OCI-LY3 (cell line): Measurements from ENCODE around the gene TRIP10.

Experiments used
- H2AFZ ChIP-seq: fragments of 200-600, 300-600 bp; shearing (Covaris generic); 2 replicates; pipeline ENCODE4 v1.6.0; 2014; ENCODE audit warnings: antibody characterized with exemption, low read depth, low read length
- H3K27ac ChIP-seq: fragments of 200-600, 300-600 bp; sonication (generic); 2 replicates; pipeline ENCODE4 v1.5.1; 2014; ENCODE audit warnings: mild to moderate bottlenecking, low read length, moderate library complexity, mixed read lengths
- H3K27me3 ChIP-seq: fragments of 200-600, 300-600 bp; sonication (generic); 2 replicates; pipeline ENCODE4 v1.6.1; 2014; ENCODE audit warnings: low read depth, low read length, mixed read lengths
- H3K36me3 ChIP-seq: fragments of 200-600, 300-600 bp; sonication (generic); replicated peaks from 2 replicates; pipeline ENCODE3; 2014; ENCODE audit warnings: low read depth, low read length, mixed read lengths
- H3K4me1 ChIP-seq: fragments of 300-600, 200-600 bp; sonication (generic); 2 replicates; pipeline ENCODE4 v1.6.1; 2014; ENCODE audit warnings: low read length, mixed read lengths
- H3K4me2 ChIP-seq: fragments of 200-600, 300-600 bp; sonication (generic); 2 replicates; pipeline ENCODE4 v1.6.1; 2014; ENCODE audit warnings: low read length, mixed read lengths
- H3K4me3 ChIP-seq: fragments of 300-600, 200-600 bp; sonication (generic); 2 replicates; pipeline ENCODE4 v1.5.1; 2014; ENCODE audit warnings: antibody characterized with exemption, mild to moderate bottlenecking, low read length, moderate library complexity
- H3K79me2 ChIP-seq: fragments of 300-600, 200-600 bp; shearing (Covaris generic); 2 replicates; pipeline ENCODE4 v1.6.1; 2014; ENCODE audit warnings: mild to moderate bottlenecking, low read length, mixed read lengths
- H3K9ac ChIP-seq: fragments of 300-600, 200-600 bp; shearing (Covaris generic); 2 replicates; pipeline ENCODE4 v1.6.0; 2014; ENCODE audit warnings: mild to moderate bottlenecking, low read length, moderate library complexity
- H3K9me3 ChIP-seq: fragments of 200-600, 300-600 bp; shearing (Covaris generic); 2 replicates; pipeline ENCODE4 v1.6.1; 2014; ENCODE audit warnings: low read length, mixed read lengths; ENCODE audit not compliant: insufficient read depth
- H4K20me1 ChIP-seq: fragments of 200-600, 300-600 bp; sonication (generic); 2 replicates; pipeline ENCODE4 v1.6.1; 2016; ENCODE audit warnings: low read length, mixed read lengths; ENCODE audit not compliant: insufficient read depth
- CTCF ChIP-seq: fragments of 200-600, 300-600 bp; sonication (generic); IDR thresholded peaks from 2 replicates; pipeline ENCODE4 v1.5.1; 2014; ENCODE audit warnings: antibody characterized with exemption, low read length, low read depth
- EZH2phosphoT487 ChIP-seq: fragments of 200-600 bp; shearing (Covaris generic); IDR thresholded peaks from 2 replicates; pipeline ENCODE4 v1.6.1; 2018; ENCODE audit warnings: antibody characterized with exemption, mixed run types, low read depth

The TRIP10 gene

GRCh38 chr19:6736169-6736916 is 3.1 kb upstream of the TRIP10 start:
- Histone ChIP-seq H4K20me1 (peaks cover 2% of the 10 kb centered on the region), H3K9ac (peak overlapping the region; percentile 92), H3K4me2 (peak overlapping the region; percentile 79), H3K27me3 (no peaks in the 10 kb centered on the region), H3K79me2 (peaks cover 34% of the 10 kb centered on the region), H3K4me3 (peak overlapping the region; percentile 85), H3K4me1 (peaks cover 25% of the 10 kb centered on the region), H2AFZ (peak overlapping the region; percentile 46), H3K36me3 (peaks cover 10% of the 10 kb centered on the region), H3K27ac (peak overlapping the region; percentile 80), H3K9me3 (no peaks in the 10 kb centered on the region)
- TF ChIP-seq EZH2phosphoT487 (no peak), CTCF (peak; percentile 80)

- Histone ChIP-seq H3K4me1 (peaks cover 30% of the 10 kb centered on the region), H3K27ac (peak overlapping the region; percentile 80), H3K9me3 (no peaks in the 10 kb centered on the region), H3K9ac (peak overlapping the region; percentile 92), H3K36me3 (peaks cover 13% of the 10 kb centered on the region), H3K4me2 (peak overlapping the region; percentile 79), H3K79me2 (peaks cover 40% of the 10 kb centered on the region), H3K4me3 (peak overlapping the region; percentile 85), H3K27me3 (no peaks in the 10 kb centered on the region), H2AFZ (peak overlapping the region; percentile 46), H4K20me1 (peaks cover 6% of the 10 kb centered on the region)
- TF ChIP-seq CTCF (peak; percentile 31; the same call in 1 of the 2 replicates), EZH2phosphoT487 (no peak)
These were observed 2.6 kb upstream of the TRIP10 start for GRCh38 chr19:6736917-6737283.

- no peaks in the 10 kb centered on the region for H3K9me3 ChIP-seq
- H3K36me3 ChIP-seq = peaks cover 15% of the 10 kb centered on the region
- no peak for TF ChIP-seq EZH2phosphoT487
- TF ChIP-seq CTCF = no peak
- peak within 1 kb of the TSS; percentile 57 for H2AFZ ChIP-seq
- H3K4me3 ChIP-seq = peak within 1 kb of the TSS; percentile 85
- H3K9ac ChIP-seq = peak within 1 kb of the TSS; percentile 92
- no peaks in the 10 kb centered on the region for H3K27me3 ChIP-seq
- peaks cover 9% of the 10 kb centered on the region for H4K20me1 ChIP-seq
- peak within 1 kb of the TSS; percentile 82 for H3K27ac ChIP-seq
- H3K4me2 ChIP-seq = peak within 1 kb of the TSS; percentile 92
- H3K79me2 ChIP-seq = peaks cover 44% of the 10 kb centered on the region
- H3K4me1 ChIP-seq = peaks cover 31% of the 10 kb centered on the region
These were observed 2.1 kb upstream of the TRIP10 start, which contains the start of gene GPR108 for GRCh38 chr19:6737284-6737872. Gene GPR108 (minus strand): TSS chr19:6737580. CDS start chr19:6737576, 4 bp downstream.
